OCI-LY7 (cell line): ENCODE data around the gene KANSL3. TPM values are rescaled to one million over a fixed set of nuclear protein-coding genes. Genes with fewer than 3 reads are reported as not detected.
A peak's percentile ranks its signal among the peaks of the same experiment; 100 is the strongest.

ENCODE experiments used
- BruUV-seq: library from RNA; stranded (reverse); fragments of 400-500 nt; replicated peaks from 2 replicates; lab custom pipeline; 2021; lab: Mats Ljungman, UMichigan
- CTCF ChIA-PET: fragments of 300-600 bp; sonication (Branson Sonifier 250); formaldehyde crosslinking; loops from one replicate; lab custom pipeline; 2022; ENCODE audit warnings: antibody characterized with exemption; ENCODE audit not compliant: unreplicated experiment; lab: Charles Lee
- POLR2A ChIA-PET: fragments of 300-600 bp; sonication (Branson Sonifier 250); formaldehyde crosslinking; loops from one replicate; lab custom pipeline; 2022; ENCODE audit warnings: antibody characterized with exemption; lab: Charles Lee
- DNase-seq: peaks from one replicate; pipeline ENCODE4 v3.0.0-alpha.2; 2015; ENCODE audit warnings: low spot score
- H2AFZ ChIP-seq: fragments of 200-600 bp; sonication (generic), shearing (Covaris generic); 2 replicates; pipeline ENCODE4 v1.6.1; 2014; ENCODE audit warnings: mild to moderate bottlenecking, antibody characterized with exemption, low read length, moderate library complexity
- H3K27ac ChIP-seq: fragments of 200-600 bp; sonication (generic); 2 replicates; pipeline ENCODE4 v1.5.1; 2014; ENCODE audit warnings: mixed run types, low read depth, mild to moderate bottlenecking, moderate library complexity, low read length, inconsistent platforms; ENCODE audit not compliant: poor library complexity, severe bottlenecking
- H3K36me3 ChIP-seq: fragments of 200-600 bp; sonication (generic); 2 replicates; pipeline ENCODE4 v1.6.1; 2014; ENCODE audit warnings: mild to moderate bottlenecking, antibody characterized with exemption, low read length, moderate library complexity, mixed read lengths; ENCODE audit not compliant: insufficient read depth
- H3K4me1 ChIP-seq: fragments of 200-600 bp; sonication (generic); 2 replicates; pipeline ENCODE4 v1.5.1; 2014; ENCODE audit warnings: mild to moderate bottlenecking, low read length; ENCODE audit not compliant: insufficient read depth, poor library complexity, severe bottlenecking
- H3K4me2 ChIP-seq: fragments of 200-600 bp; sonication (generic); 2 replicates; pipeline ENCODE4 v1.6.1; 2014; ENCODE audit warnings: mild to moderate bottlenecking, low read length
- H3K4me3 ChIP-seq: fragments of 200-600 bp; sonication (generic); 2 replicates; pipeline ENCODE4 v1.5.1; 2014; ENCODE audit warnings: mild to moderate bottlenecking, low read depth, low read length; ENCODE audit not compliant: poor library complexity, severe bottlenecking
- H3K79me2 ChIP-seq: fragments of 200-600 bp; sonication (generic); 2 replicates; pipeline ENCODE4 v1.6.1; 2016; ENCODE audit warnings: low read depth, mild to moderate bottlenecking, low read length, moderate library complexity, mixed read lengths; ENCODE audit not compliant: insufficient read depth
- H3K9me2 ChIP-seq: fragments of 200-600 bp; sonication (generic); 2 replicates; pipeline ENCODE4 v1.6.1; 2016; ENCODE audit warnings: mild to moderate bottlenecking, low read length, mixed read lengths; ENCODE audit not compliant: insufficient read depth
- H3K9me3 ChIP-seq: fragments of 200-600 bp; sonication (generic); 2 replicates; pipeline ENCODE4 v1.6.1; 2014; ENCODE audit warnings: mild to moderate bottlenecking, mixed run types, low read length, mixed read lengths
- H4K20me1 ChIP-seq: fragments of 200-600 bp; sonication (generic); 2 replicates; pipeline ENCODE4 v1.6.1; 2014; ENCODE audit warnings: mild to moderate bottlenecking, antibody characterized with exemption, low read length, moderate library complexity, mixed read lengths; ENCODE audit not compliant: insufficient read depth
- EZH2phosphoT487 ChIP-seq: fragments of 200-600 bp; sonication (generic); IDR thresholded peaks from 2 replicates; pipeline ENCODE4 v1.6.1; 2018; ENCODE audit warnings: low read depth, borderline replicate concordance, mild to moderate bottlenecking, mixed run types, antibody characterized with exemption, low read length, moderate library complexity, mixed read lengths
- intact Hi-C: fragments of 100-400 bp; cut with micrococcal nuclease; formaldehyde crosslinking; loops from one replicate; pipeline ENCODE4 v1.10.0; 2022; ENCODE audit not compliant: unreplicated experiment
- total RNA-seq, 2 experiments: library from RNA; depleted of rRNA in 1 of 2; stranded (reverse); fragments of >200 nt in 1 of 2; shearing (Covaris generic) in 1 of 2; gene quantifications; 2 replicates each; pipeline ENCODE4 v1.2.3, GENCODE V29; 2014 to 2022
- TF ChIP-seq, protein P1 (sequence below): fragments of 200-600 bp; sonication (generic); conservative IDR thresholded peaks from 2 replicates; pipeline ENCODE4 v1.5.1; 2014; ENCODE audit warnings: mild to moderate bottlenecking, antibody characterized with exemption, low read length, moderate library complexity, mixed read lengths

KANSL3 gene
- total RNA-seq, 2 experiments from 2014 or later, result 46.4 to 51.6 TPM

DNA sequence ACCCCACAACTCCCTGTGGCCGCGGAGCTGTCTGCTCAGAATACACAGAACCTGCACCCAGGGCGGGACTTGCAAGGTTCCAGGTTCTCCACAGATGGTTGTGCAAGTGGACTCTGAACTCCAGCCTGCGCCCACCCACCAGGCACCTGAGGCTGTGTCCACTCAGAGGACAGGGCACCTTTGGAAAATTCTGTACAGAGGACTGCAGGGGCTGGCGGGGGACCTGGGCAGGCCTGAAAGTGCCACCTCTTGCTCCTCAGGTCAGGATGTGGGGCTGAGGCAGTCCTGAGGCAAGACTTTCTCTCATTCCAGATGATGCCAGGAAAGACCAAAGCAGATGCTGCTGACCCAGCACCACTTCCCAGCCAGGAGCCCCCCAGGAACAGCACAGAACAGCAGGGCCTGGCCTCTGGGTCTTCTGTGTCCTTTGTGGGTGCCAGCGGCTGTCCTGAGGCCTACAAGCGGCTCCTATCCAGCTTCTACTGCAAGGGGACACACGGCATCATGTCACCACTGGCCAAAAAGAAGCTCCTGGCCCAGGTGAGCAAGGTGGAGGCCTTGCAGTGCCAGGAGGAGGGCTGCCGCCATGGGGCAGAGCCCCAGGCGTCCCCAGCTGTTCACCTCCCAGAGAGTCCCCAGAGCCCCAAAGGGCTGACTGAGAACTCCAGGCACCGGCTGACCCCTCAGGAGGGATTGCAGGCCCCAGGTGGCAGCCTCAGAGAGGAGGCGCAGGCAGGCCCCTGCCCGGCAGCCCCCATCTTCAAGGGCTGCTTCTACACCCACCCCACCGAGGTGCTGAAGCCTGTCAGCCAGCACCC is 87.1 kb downstream of the KANSL3 start:
- Histone ChIP-seq H3K79me2 (no peaks in the 10 kb centered on the region), H3K36me3 (no peaks in the 10 kb centered on the region), H3K4me1 (no peaks in the 10 kb centered on the region), H2AFZ (no peak overlapping the region), H3K9me2 (no peaks in the 10 kb centered on the region), H4K20me1 (no peaks in the 10 kb centered on the region), H3K9me3 (no peaks in the 10 kb centered on the region), H3K27ac (no peak overlapping the region), H3K4me2 (no peak overlapping the region), H3K4me3 (no peak overlapping the region)
- intact Hi-C loops, result no loop called here
- DNase-seq, result no peak
- ChIA-PET POLR2A (no interaction called here), CTCF (no interaction called here)
- no TSS peak for BruUV-seq
- TF ChIP-seq, protein P1, sequence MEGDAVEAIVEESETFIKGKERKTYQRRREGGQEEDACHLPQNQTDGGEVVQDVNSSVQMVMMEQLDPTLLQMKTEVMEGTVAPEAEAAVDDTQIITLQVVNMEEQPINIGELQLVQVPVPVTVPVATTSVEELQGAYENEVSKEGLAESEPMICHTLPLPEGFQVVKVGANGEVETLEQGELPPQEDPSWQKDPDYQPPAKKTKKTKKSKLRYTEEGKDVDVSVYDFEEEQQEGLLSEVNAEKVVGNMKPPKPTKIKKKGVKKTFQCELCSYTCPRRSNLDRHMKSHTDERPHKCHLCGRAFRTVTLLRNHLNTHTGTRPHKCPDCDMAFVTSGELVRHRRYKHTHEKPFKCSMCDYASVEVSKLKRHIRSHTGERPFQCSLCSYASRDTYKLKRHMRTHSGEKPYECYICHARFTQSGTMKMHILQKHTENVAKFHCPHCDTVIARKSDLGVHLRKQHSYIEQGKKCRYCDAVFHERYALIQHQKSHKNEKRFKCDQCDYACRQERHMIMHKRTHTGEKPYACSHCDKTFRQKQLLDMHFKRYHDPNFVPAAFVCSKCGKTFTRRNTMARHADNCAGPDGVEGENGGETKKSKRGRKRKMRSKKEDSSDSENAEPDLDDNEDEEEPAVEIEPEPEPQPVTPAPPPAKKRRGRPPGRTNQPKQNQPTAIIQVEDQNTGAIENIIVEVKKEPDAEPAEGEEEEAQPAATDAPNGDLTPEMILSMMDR, result no peak
- TF ChIP-seq EZH2phosphoT487, result no peak

- intact Hi-C loops, result no loop called here
These were observed 87.9 kb downstream of the KANSL3 start for GRCh38 chr2:96549967-96550786.

More at GRCh38 chr2:96549967-96550786, 87.9 kb downstream of the KANSL3 start:
- no peaks in the 10 kb centered on the region for H3K9me3 ChIP-seq
- no peaks in the 10 kb centered on the region for H3K4me1 ChIP-seq
- no peak for TF ChIP-seq EZH2phosphoT487
- TF ChIP-seq, protein P1, result peak; percentile 64
- DNase-seq, result peak; percentile 18
- H3K9me2 ChIP-seq, result no peaks in the 10 kb centered on the region
- no peaks in the 10 kb centered on the region for H3K79me2 ChIP-seq
- no peaks in the 10 kb centered on the region for H4K20me1 ChIP-seq
- H3K36me3 ChIP-seq, result no peaks in the 10 kb centered on the region
- CTCF ChIA-PET, result no interaction called here
- no peak overlapping the region for H3K4me3 ChIP-seq
- H3K27ac ChIP-seq, result no peak overlapping the region
- no peak overlapping the region for H2AFZ ChIP-seq
- POLR2A ChIA-PET, result no interaction called here
- no TSS peak for BruUV-seq
- H3K4me2 ChIP-seq, result no peak overlapping the region
